Measurements from ENCODE around the gene DHX35.

DNA sequence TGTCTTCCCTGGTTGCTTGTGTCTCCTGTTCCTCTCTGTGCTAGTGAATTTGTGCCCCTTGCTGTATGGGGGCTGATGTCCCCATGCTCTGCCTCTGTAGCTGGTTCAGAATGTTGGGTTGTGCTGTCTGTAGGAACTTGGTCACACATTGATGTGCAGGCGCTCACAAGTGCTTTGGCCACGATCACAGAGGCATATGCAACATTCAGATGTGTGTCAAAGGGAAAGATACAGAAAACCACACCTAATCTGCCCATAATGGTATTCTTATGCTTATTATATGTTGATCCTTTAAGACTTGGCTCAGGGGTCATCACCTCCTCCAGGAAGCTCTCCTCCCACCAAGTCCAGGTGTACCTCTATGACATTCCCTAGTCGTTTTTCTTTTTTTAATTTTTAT is 17.1 kb upstream of the DHX35 start:
- TF ChIP-seq, protein P1, sequence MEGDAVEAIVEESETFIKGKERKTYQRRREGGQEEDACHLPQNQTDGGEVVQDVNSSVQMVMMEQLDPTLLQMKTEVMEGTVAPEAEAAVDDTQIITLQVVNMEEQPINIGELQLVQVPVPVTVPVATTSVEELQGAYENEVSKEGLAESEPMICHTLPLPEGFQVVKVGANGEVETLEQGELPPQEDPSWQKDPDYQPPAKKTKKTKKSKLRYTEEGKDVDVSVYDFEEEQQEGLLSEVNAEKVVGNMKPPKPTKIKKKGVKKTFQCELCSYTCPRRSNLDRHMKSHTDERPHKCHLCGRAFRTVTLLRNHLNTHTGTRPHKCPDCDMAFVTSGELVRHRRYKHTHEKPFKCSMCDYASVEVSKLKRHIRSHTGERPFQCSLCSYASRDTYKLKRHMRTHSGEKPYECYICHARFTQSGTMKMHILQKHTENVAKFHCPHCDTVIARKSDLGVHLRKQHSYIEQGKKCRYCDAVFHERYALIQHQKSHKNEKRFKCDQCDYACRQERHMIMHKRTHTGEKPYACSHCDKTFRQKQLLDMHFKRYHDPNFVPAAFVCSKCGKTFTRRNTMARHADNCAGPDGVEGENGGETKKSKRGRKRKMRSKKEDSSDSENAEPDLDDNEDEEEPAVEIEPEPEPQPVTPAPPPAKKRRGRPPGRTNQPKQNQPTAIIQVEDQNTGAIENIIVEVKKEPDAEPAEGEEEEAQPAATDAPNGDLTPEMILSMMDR (IDR thresholded peaks at IDR 0.05) = no peak
- TF ChIP-seq POLR2A (IDR thresholded peaks at IDR 0.05) = no peak
